H9 (cell line): ENCODE measurements around the gene SCO2. TPM values are rescaled to one million over a fixed set of nuclear protein-coding genes. Genes with fewer than 3 reads are reported as not detected.

Experiments
- DNase-seq: peaks from one replicate; pipeline ENCODE4 v3.0.0-alpha.2; 2017
- H2AFZ ChIP-seq: one replicate; pipeline ENCODE4 v1.6.1; 2013; ENCODE audit warnings: mild to moderate bottlenecking, low read length, control low read depth, moderate library complexity
- H2AK5ac ChIP-seq: 2 replicates; pipeline ENCODE4 v1.6.1; 2013; ENCODE audit warnings: low read length, control low read depth, mixed read lengths; ENCODE audit not compliant: insufficient read length
- H2BK120ac ChIP-seq: one replicate; pipeline ENCODE4 v1.6.1; 2013; ENCODE audit warnings: low read depth, mild to moderate bottlenecking, low read length, control low read depth, inconsistent platforms; ENCODE audit not compliant: poor library complexity, severe bottlenecking
- H2BK12ac ChIP-seq: 2 replicates; pipeline ENCODE4 v1.6.1; 2013; ENCODE audit warnings: low read length, control low read depth, mixed read lengths, low read depth; ENCODE audit not compliant: insufficient read length
- H2BK15ac ChIP-seq: 2 replicates; pipeline ENCODE4 v1.6.1; 2013; ENCODE audit warnings: low read depth, low read length, control low read depth
- H2BK20ac ChIP-seq: one replicate; pipeline ENCODE4 v1.6.1; 2013; ENCODE audit warnings: low read depth, mild to moderate bottlenecking, low read length, control low read depth, inconsistent platforms; ENCODE audit not compliant: poor library complexity, severe bottlenecking
- H2BK5ac ChIP-seq: 2 replicates; pipeline ENCODE4 v1.6.1; 2013; ENCODE audit warnings: low read length, control low read depth, mixed read lengths; ENCODE audit not compliant: insufficient read length
- H3K14ac ChIP-seq: 2 replicates; pipeline ENCODE4 v1.6.1; 2013; ENCODE audit warnings: low read length, control low read depth; ENCODE audit not compliant: insufficient read depth
- H3K18ac ChIP-seq: 2 replicates; pipeline ENCODE4 v1.6.1; 2013; ENCODE audit warnings: low read depth, mild to moderate bottlenecking, mixed read lengths, low read length, control low read depth; ENCODE audit not compliant: insufficient read length
- H3K23ac ChIP-seq: 2 replicates; pipeline ENCODE4 v1.6.1; 2013; ENCODE audit warnings: low read length, control low read depth, mixed read lengths, low read depth; ENCODE audit not compliant: insufficient read length
- H3K23me2 ChIP-seq: 2 replicates; pipeline ENCODE4 v1.6.1; 2013; ENCODE audit warnings: low read depth, mild to moderate bottlenecking, mixed read lengths, low read length, control low read depth; ENCODE audit not compliant: insufficient read length, poor library complexity, severe bottlenecking
- H3K27ac ChIP-seq: 2 replicates; pipeline ENCODE4 v1.5.1; 2013; ENCODE audit warnings: low read length, control low read depth, mixed read lengths, low read depth; ENCODE audit not compliant: insufficient read length
- H3K27me3 ChIP-seq: 2 replicates; pipeline ENCODE4 v1.6.1; 2013; ENCODE audit warnings: low read length, control low read depth, inconsistent platforms; ENCODE audit not compliant: insufficient read depth
- H3K4ac ChIP-seq: 2 replicates; pipeline ENCODE4 v1.6.1; 2013; ENCODE audit warnings: low read depth, mild to moderate bottlenecking, control low read depth, inconsistent platforms, low read length, moderate library complexity
- H3K4me1 ChIP-seq: 2 replicates; pipeline ENCODE4 v1.6.1; 2013; ENCODE audit warnings: low read length, control low read depth, inconsistent platforms; ENCODE audit not compliant: insufficient read depth
- H3K4me2 ChIP-seq: 2 replicates; pipeline ENCODE4 v1.6.1; 2013; ENCODE audit warnings: low read length, control low read depth, mixed read lengths; ENCODE audit not compliant: insufficient read length, insufficient read depth
- H3K56ac ChIP-seq: 2 replicates; pipeline ENCODE4 v1.6.1; 2013; ENCODE audit warnings: low read depth, mild to moderate bottlenecking, mixed read lengths, low read length, control low read depth; ENCODE audit not compliant: insufficient read length
- H3K79me1 ChIP-seq: 2 replicates; pipeline ENCODE4 v1.6.1; 2013; ENCODE audit warnings: low read depth, mild to moderate bottlenecking, moderate library complexity, low read length, control low read depth, inconsistent platforms; ENCODE audit not compliant: insufficient read depth, poor library complexity, severe bottlenecking
- H3K79me2 ChIP-seq: 2 replicates; pipeline ENCODE4 v1.6.1; 2013; ENCODE audit warnings: low read length, control low read depth, inconsistent platforms; ENCODE audit not compliant: insufficient read depth
- H3K9ac ChIP-seq: 2 replicates; pipeline ENCODE4 v1.6.1; 2013; ENCODE audit warnings: low read length, control low read depth, mixed read lengths; ENCODE audit not compliant: insufficient read length; ENCODE audit errors: extremely low read depth
- H3K9me3 ChIP-seq: one replicate; pipeline ENCODE4 v1.6.1; 2013; ENCODE audit warnings: low read depth, low read length, inconsistent platforms; ENCODE audit not compliant: control insufficient read depth
- H3T11ph ChIP-seq: one replicate; pipeline ENCODE4 v1.6.1; 2013; ENCODE audit warnings: mild to moderate bottlenecking, low read length, control low read depth, inconsistent platforms
- H4K20me1 ChIP-seq: one replicate; pipeline ENCODE4 v1.6.1; 2013; ENCODE audit not compliant: control insufficient read depth, insufficient read length, insufficient read depth
- H4K5ac ChIP-seq: 2 replicates; pipeline ENCODE4 v1.6.1; 2013; ENCODE audit warnings: low read depth, mild to moderate bottlenecking, mixed read lengths, low read length, control low read depth; ENCODE audit not compliant: insufficient read length
- H4K8ac ChIP-seq: replicated peaks from 2 replicates; pipeline ENCODE4 v1.6.1; 2013; ENCODE audit warnings: low read length, control low read depth, mixed read lengths, low read depth; ENCODE audit not compliant: insufficient read length
- H4K91ac ChIP-seq: 2 replicates; pipeline ENCODE4 v1.6.1; 2013; ENCODE audit warnings: low read depth, mild to moderate bottlenecking, moderate library complexity, mixed read lengths, low read length, control low read depth; ENCODE audit not compliant: insufficient read length
- H3K27ac Mint-ChIP-seq, 3 experiments: 2 replicates in 2 of 3; 3 replicates in 1 of 3; pipeline ENCODE4 v1.8.0; 2020 to 2021; ENCODE audit warnings: mixed read lengths in 3 of 3, mild to moderate bottlenecking in 1 of 3, moderate library complexity in 1 of 3
- H3K27me3 Mint-ChIP-seq: 2 replicates; pipeline ENCODE4 v1.8.0; 2021; ENCODE audit warnings: low read depth, mild to moderate bottlenecking, moderate library complexity, mixed read lengths
- H3K36me3 Mint-ChIP-seq, 3 experiments: 2 replicates in 2 of 3; 3 replicates in 1 of 3; pipeline ENCODE4 v1.8.0; 2020 to 2021; ENCODE audit warnings: low read depth in 3 of 3, mixed read lengths in 3 of 3; ENCODE audit not compliant: insufficient read depth in 1 of 3
- H3K4me1 Mint-ChIP-seq, 2 experiments: 2 replicates each; pipeline ENCODE4 v1.8.0; 2020; ENCODE audit warnings: mixed read lengths in 2 of 2
- H3K4me3 Mint-ChIP-seq, 2 experiments: 2 replicates in 1 of 2; 3 replicates in 1 of 2; pipeline ENCODE4 v1.8.0; 2020 to 2021; ENCODE audit warnings: mild to moderate bottlenecking in 2 of 2, mixed read lengths in 2 of 2, moderate library complexity in 1 of 2
- H3K9me3 Mint-ChIP-seq, 2 experiments: 2 replicates in 1 of 2; 3 replicates in 1 of 2; pipeline ENCODE4 v1.8.0; 2020; ENCODE audit warnings: mild to moderate bottlenecking in 2 of 2, mixed read lengths in 2 of 2, moderate library complexity in 1 of 2
- WGBS: extraction: QIAGEN DNeasy Blood & Tissue Kit; methylation state at CpG from one replicate; pipeline ENCODE4 v1.1.7; 2013; ENCODE audit warnings: missing lambda C conversion rate, low lambda C conversion rate, mixed read lengths; ENCODE audit not compliant: insufficient read length; ENCODE audit errors: extremely low coverage; 5-methylcytosine and 5-hydroxymethylcytosine counted together
- total RNA-seq: library from RNA; stranded (reverse); gene quantifications from 2 replicates; pipeline ENCODE4 v1.2.1, GENCODE V29; 2021
- TF ChIP-seq, protein P1 (sequence below): fragments of 200-600 bp; sonication (generic); conservative IDR thresholded peaks from 3 replicates; pipeline ENCODE4 v1.8.0; 2021; ENCODE audit warnings: antibody characterized with exemption, mild to moderate bottlenecking

Gene SCO2
- total RNA-seq, 1 experiment from 2014 or later: 3.3 TPM

DNA sequence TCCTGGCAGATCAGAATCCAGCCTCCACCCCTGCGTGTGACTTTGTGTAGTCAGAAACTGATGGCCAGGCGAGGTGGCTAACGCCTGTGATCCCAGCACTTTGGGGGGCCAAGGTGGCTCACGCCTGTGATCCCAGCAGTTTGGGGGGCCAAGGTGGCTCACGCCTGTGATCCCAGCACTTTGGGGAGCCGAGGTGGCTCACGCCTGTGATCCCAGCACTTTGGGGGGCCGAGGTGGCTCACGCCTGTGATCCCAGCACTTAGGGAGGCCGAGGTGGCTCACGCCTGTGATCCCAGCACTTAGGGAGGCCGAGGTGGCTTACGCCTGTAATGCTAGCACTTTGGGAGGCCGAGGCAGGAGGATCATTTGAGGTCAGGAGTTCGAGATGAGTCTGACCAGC is 12.2 kb downstream of the SCO2 start:
- Histone ChIP-seq H3K4ac (no peak overlapping the region), H3K27ac (no peak overlapping the region), H3K14ac (no peak overlapping the region), H3K9ac (no peak overlapping the region), H2BK20ac (no peak overlapping the region), H4K5ac (no peak overlapping the region), H3K79me1 (peaks cover 11% of the 10 kb centered on the region), H3K9me3 (no peaks in the 10 kb centered on the region), H2BK15ac (no peak overlapping the region), H2AK5ac (no peak overlapping the region), H4K91ac (no peak overlapping the region), H2BK120ac (no peak overlapping the region), H3T11ph (no peak overlapping the region), H3K56ac (no peak overlapping the region), H4K20me1 (peaks cover 3% of the 10 kb centered on the region), H3K27me3 (no peaks in the 10 kb centered on the region), H2BK12ac (no peak overlapping the region), H2AFZ (no peak overlapping the region), H3K18ac (no peak overlapping the region), H3K4me1 (no peaks in the 10 kb centered on the region), H3K4me2 (no peak overlapping the region), H3K23me2 (peaks cover 5% of the 10 kb centered on the region), H4K8ac (no peak overlapping the region), H3K23ac (no peak overlapping the region), H3K79me2 (peaks cover 13% of the 10 kb centered on the region; the same call in 1 of the 2 replicates), H2BK5ac (no peak overlapping the region)
- Mint-ChIP-seq H3K36me3 (peaks cover 0 to 26% (median 25%) of the 10 kb centered on the region in 3 experiments; a peak in 6 of 7 replicates), H3K4me1 (peaks cover 10 to 11% of the 10 kb centered on the region in 2 experiments), H3K27me3 (no peaks in the 10 kb centered on the region), H3K4me3 (no peak overlapping the region), H3K27ac (no peak overlapping the region), H3K9me3 (no peaks in the 10 kb centered on the region)
- no peak for DNase-seq
- TF ChIP-seq, protein P1, sequence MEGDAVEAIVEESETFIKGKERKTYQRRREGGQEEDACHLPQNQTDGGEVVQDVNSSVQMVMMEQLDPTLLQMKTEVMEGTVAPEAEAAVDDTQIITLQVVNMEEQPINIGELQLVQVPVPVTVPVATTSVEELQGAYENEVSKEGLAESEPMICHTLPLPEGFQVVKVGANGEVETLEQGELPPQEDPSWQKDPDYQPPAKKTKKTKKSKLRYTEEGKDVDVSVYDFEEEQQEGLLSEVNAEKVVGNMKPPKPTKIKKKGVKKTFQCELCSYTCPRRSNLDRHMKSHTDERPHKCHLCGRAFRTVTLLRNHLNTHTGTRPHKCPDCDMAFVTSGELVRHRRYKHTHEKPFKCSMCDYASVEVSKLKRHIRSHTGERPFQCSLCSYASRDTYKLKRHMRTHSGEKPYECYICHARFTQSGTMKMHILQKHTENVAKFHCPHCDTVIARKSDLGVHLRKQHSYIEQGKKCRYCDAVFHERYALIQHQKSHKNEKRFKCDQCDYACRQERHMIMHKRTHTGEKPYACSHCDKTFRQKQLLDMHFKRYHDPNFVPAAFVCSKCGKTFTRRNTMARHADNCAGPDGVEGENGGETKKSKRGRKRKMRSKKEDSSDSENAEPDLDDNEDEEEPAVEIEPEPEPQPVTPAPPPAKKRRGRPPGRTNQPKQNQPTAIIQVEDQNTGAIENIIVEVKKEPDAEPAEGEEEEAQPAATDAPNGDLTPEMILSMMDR: no peak
- WGBS: no CpG with 5 or more reads among the region's 15 CpGs
